K562 (cell line): ENCODE measurements around the gene OOSP2.
"Not testable (repeated sequence)": the region's sequence is repeated elsewhere in the genome, so short reads cannot be mapped to it uniquely, and the experiment has no call there.

Source experiments
- BRCA1 ChIP-seq, 2 experiments: fragments of 450-650 bp in 1 of 2; sonication (generic) in 1 of 2; formaldehyde crosslinking in 1 of 2; IDR thresholded peaks; 2 replicates each; pipeline versions ENCODE4 v1.5.0 to v1.6.1; 2017 to 2020; ENCODE audit warnings: mild to moderate bottlenecking in 1 of 2, missing genetic modification reagents in 1 of 2
- HMG20A ChIP-seq: fragments of 450-650 bp; formaldehyde crosslinking; conservative IDR thresholded peaks from 2 replicates; pipeline ENCODE4 v1.4.0; 2020; ENCODE audit warnings: mild to moderate bottlenecking, mixed read lengths
- MTA3 ChIP-seq: fragments of 450-650 bp; formaldehyde crosslinking; IDR thresholded peaks from 2 replicates; pipeline ENCODE4 v1.6.1; 2017; ENCODE audit warnings: mild to moderate bottlenecking, borderline replicate concordance
- POLR2AphosphoS5 ChIP-seq: IDR thresholded peaks from 2 replicates; pipeline ENCODE4 v1.6.1; 2011; ENCODE audit warnings: mild to moderate bottlenecking, low read depth, low read length, moderate library complexity; ENCODE audit not compliant: control insufficient read depth, insufficient read depth
- RFX7 ChIP-seq: fragments of 250-450 bp; sonication (Bioruptor Pico); IDR thresholded peaks from 2 replicates; pipeline ENCODE4 v1.5.1; 2021; ENCODE audit warnings: mild to moderate bottlenecking
- ZNF277 ChIP-seq: fragments of 250-450 bp; sonication (Bioruptor Pico); IDR thresholded peaks from 2 replicates; pipeline ENCODE4 v1.8.0; 2022; ENCODE audit warnings: inconsistent platforms, mild to moderate bottlenecking, moderate library complexity, borderline replicate concordance
- TF ChIP-seq, protein P1 (sequence below), 3 experiments: IDR thresholded peaks in 2 of 3; conservative IDR thresholded peaks in 1 of 3; 2 replicates each; pipeline ENCODE4 v1.5.1; 2011 to 2012; ENCODE audit warnings: low read length in 3 of 3, mild to moderate bottlenecking in 3 of 3, control low read depth in 2 of 3, improper control_type of control experiment in 1 of 3, inconsistent platforms in 1 of 3, low read depth in 1 of 3, mixed read lengths in 1 of 3, moderate library complexity in 1 of 3; ENCODE audit not compliant: insufficient read depth in 2 of 3

GRCh38 chr11:60050839-60051238, 10.6 kb downstream of the OOSP2 start:
- TF ChIP-seq, protein P1, sequence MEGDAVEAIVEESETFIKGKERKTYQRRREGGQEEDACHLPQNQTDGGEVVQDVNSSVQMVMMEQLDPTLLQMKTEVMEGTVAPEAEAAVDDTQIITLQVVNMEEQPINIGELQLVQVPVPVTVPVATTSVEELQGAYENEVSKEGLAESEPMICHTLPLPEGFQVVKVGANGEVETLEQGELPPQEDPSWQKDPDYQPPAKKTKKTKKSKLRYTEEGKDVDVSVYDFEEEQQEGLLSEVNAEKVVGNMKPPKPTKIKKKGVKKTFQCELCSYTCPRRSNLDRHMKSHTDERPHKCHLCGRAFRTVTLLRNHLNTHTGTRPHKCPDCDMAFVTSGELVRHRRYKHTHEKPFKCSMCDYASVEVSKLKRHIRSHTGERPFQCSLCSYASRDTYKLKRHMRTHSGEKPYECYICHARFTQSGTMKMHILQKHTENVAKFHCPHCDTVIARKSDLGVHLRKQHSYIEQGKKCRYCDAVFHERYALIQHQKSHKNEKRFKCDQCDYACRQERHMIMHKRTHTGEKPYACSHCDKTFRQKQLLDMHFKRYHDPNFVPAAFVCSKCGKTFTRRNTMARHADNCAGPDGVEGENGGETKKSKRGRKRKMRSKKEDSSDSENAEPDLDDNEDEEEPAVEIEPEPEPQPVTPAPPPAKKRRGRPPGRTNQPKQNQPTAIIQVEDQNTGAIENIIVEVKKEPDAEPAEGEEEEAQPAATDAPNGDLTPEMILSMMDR (IDR thresholded peaks at IDR 0.05 in 2 of 3, conservative IDR thresholded peaks at IDR 0.05 in 1 of 3; ENCODE audit: insufficient read depth in 2 of 3, low read depth in 1 of 3, low read length in 3 of 3), result not testable (repeated sequence)
- TF ChIP-seq HMG20A; MTA3; ZNF277 (CRISPR knock-in tag); POLR2AphosphoS5; RFX7 (CRISPR knock-in tag); BRCA1 (IDR thresholded peaks at IDR 0.05); BRCA1 (CRISPR knock-in tag; IDR thresholded peaks at IDR 0.05): not testable (repeated sequence)
